H54 (cell line): Measurements from ENCODE around the gene PRAC1.

Experiments
- DNase-seq: peaks from one replicate; pipeline ENCODE4 v3.0.0; 2011; ENCODE audit warnings: low spot score, mixed read lengths; ENCODE audit not compliant: insufficient read length
- FAIRE-seq: peaks from 3 replicates; lab custom pipeline; 2011; peaks lifted over from hg19 to GRCh38; lab: Jason Lieb, UNC
- POLR2A ChIP-seq: IDR thresholded peaks from 2 replicates; pipeline ENCODE4 v1.6.1; 2011; ENCODE audit warnings: low read depth, mild to moderate bottlenecking, low read length

PRAC1 gene

DNA sequence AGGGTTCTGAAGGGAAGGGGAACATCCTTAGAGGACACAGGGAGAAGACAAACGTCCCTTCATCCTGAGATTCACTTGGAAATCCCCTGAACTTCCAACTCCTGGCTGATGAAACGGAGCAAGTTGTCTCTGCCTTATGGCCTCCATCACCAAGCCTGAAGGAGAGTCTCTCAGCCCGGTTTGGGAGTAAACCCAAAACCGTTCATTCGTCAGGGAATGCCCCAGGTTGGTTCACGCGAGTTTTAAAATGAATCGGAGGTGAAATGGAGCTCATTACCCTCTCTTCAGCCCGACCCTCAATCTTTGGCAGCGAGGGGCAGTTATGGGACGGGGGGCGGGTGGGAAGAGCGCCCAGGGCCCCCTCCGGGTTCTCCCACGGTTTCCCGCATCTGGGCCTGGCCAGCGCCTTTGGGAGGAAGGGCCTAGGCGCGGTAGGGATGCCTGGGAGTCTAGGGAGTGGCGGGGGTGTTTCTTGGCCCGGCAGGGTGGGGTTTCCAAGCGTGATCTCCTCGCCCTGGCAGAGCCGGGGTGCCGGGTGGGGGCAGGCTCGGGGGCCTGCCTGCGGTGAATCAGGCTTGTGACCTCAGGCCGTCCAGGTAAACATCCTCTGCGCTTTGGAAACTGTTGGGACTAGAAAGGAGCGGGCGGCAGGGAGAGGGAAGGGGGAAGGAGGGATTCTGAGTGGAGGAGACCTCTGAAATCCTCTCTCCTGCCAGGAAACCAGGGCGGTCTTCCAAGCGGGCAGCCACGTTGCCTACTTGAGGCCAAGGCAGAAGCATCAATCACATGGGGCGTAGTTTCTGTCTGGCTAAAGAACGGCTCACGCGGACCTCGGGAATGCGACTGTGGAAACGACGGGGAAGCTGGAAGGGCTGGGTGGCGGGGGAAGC, 30.3 kb upstream of the PRAC1 start:
- no peak for TF ChIP-seq POLR2A
- no peak for FAIRE-seq
- DNase-seq: no peak

DNA sequence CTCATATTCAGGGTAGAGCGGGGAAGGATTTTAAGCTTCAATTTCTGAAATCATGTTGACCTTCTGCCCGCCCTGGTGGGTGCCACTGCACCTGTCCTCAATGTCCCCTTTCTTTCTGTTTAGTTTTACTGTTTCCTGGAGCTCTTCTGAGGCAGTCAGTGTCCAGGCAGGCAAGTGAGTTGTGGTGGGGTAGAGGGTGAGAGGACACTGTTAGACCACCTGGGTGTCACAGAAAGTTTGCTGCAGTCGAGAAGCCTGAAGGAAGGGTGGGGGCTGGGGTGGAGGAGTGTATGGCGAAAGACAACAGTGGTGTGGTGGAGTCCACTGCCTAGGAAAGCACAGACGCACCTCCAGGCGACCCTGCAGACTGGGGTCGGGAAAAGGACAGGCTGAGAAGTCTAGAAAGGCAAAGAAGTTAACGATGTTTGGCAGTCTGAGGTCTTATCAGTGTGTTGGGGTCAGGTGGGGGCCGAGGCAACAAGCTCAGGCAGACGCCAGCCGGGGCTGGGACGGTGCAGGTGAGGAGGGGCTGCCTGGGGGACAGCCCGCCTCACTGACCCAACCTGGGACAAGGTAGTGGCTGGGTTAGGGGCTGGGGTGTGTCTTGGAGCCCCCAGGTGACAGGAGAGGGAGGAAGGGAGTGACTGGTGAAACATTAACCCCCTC, 29.5 kb upstream of the PRAC1 start:
- TF ChIP-seq POLR2A: no peak
- no peak for FAIRE-seq
- no peak for DNase-seq

DNA sequence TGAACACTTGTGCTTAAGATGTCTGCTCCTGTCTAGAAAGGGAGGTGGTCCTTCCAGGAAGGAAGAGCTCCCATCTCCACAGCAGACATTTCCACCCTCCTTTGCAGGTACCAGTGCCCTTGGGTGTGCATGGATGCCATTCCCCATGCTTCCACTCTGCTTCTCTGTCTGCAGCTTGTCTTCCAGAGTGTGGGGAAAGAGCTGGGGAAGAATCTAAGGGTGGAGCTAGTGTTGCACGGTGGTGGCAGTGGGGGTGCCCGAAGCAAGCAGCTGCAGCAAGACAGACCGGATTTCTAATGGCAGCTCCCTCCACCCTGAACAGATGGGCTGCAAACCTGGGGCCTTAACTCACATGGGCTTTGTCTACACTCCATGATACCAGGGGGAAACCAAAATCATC, 28.9 kb upstream of the PRAC1 start:
- no peak for TF ChIP-seq POLR2A
- no peak for FAIRE-seq
- no peak for DNase-seq

DNA sequence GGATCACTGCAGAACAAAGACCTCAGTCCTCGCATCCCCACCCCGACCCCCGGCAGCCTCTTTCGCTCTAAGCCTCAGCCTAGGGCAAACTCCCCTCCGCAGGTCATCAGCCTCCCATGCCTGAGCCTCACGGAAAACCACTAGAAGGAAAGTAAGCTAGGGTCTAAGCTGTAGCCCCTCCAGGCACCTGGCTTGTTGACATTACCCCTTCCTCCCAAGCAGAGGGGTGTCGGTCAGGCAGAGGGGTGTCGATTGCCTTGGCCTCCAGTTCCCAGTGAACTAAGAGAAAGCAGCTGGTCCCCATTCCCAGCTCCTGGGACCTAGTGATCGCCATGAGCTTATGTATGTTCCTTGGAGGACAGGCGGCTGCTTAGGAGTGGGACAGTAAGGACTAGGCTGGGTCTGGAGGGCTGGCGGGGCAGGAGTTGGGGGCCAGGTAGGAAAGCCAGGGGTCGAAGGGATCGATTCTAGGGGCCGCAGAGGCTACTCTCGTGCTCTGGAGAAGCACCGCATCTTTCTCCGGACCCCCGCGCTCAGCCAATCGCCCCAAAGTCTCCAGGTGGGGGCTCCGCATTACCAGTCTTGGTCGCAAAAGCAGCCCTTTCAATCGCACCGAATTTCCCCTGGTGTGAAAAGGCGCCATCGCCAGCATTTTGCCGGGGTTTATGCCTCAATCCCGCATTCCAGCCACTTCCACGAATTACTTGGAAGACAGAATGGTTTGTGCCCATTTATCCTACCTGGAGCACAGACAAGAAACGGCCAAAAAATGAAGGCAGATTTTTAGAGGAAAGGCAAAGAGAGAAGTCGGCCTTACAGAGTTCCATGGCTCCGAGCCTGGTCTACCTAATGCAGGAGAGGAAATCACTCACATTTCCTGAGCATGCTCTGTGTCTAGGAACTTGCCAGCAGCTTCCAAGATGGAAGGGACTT, 27.6 kb upstream of the PRAC1 start:
- FAIRE-seq (no peak), DNase-seq (no peak)
- TF ChIP-seq POLR2A: no peak

DNA sequence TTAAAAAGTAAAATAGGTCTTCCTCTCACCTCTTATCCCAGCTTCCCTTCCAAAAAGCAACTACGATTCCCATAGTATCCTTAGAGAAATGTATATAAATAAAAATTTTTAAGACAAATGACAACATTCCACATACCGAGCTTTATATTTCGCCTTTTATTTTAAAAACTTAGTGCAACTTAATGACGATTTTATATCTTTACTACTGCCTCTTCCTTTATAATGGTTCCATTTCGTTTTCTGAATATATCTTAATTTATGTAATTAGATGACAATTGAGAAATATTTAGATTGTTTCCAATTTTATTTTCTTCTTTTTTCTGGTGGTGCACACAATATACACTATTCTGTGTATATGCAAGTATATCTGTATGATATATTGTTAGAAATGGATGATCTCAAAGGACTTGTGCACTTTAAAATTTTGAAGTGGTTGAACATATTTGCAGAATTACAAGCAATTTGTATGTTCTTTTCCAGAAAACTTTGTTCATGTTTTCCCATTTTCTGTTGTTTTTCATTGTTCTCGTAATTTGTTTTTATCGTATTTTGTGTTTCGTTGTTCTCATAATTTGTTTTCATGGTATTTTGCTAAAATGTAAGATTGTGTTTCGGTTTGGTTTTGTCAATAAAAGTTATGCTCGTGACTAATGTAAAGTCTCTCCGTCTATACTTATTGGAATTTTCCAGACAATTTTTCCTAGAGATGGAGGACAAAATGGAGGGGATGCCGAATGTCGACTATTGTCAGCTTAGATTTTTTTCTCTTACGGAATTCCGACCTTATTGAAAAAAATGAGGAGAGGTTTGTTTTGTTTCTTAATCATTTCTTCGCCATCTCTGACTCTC, 26.6 kb upstream of the PRAC1 start:
- DNase-seq (no peak), FAIRE-seq (no peak)
- TF ChIP-seq POLR2A: no peak

DNA sequence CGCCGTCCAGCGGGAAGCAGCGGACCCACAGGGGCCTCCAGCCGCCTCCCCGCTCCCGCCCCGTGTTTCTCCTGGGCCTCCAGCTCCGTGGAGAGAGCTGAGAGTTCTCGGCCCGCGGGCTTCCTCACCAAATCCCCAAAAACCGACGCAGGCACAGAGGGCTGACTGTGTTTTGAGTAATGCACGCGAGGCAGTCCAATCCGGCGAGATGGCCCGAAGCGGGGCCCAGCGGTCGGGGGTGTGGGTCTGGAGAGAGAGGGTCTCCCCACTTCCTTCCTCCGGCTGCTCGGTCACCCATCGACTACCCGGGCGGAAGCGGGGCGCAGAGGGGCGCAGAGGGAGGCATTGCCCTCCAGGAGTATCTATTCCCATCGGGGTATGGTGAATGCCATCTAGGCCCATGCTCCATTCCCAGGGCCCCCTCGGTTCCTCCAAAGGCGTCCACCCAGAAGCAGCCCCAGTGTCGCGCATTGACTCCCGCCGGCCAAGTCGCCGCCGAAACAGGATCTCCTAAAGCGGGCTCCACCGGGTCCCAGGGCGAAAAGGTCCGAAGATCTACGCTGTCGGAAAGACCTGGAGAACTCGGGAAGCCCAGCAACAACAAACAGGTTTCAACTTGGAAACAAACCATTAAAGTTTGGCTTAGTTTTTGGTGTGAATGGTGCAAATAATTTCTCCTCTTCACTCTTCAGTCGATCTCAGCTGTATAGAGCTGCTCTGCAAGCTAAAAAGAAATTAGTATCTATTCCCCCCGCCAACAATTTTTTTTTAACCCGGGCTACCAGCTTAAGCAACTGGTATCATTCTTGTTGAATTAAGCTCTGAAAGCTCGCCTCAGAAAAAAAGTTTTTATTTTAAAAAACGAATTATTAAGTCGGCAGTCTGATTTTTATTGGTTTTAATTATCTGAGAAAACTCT, 25.4 kb upstream of the PRAC1 start:
- FAIRE-seq (no peak), DNase-seq (no peak)

DNA sequence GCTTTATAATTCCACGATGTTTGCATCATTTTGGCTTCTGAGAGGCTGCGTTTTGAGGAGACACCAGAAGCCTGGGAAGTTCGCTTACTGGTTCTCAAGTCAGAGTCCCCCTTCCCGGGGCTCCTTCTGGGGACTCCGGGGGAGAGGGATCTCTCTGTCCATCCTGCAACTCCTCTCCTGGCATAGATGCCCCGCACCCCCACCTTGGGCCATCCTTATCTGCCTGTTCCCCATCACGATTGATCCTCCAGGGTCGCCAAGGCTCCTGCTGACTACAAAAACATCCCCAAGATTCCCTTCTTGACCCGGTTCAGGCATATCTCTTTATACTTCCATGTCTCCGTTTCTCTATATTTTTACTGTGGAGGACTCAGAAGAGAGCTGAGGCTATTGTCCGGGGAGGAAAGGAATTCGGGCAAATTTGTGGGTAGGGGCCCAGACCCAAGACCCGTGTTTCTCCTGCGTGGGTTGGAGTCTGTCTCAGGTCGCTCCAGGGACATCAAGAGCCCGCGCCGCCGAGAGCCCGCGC, 24.7 kb upstream of the PRAC1 start:
- no peak for TF ChIP-seq POLR2A
- DNase-seq: no peak
- no peak for FAIRE-seq

More for the DNA sequence above, 25.4 kb upstream of the PRAC1 start:
- no peak for TF ChIP-seq POLR2A

DNA sequence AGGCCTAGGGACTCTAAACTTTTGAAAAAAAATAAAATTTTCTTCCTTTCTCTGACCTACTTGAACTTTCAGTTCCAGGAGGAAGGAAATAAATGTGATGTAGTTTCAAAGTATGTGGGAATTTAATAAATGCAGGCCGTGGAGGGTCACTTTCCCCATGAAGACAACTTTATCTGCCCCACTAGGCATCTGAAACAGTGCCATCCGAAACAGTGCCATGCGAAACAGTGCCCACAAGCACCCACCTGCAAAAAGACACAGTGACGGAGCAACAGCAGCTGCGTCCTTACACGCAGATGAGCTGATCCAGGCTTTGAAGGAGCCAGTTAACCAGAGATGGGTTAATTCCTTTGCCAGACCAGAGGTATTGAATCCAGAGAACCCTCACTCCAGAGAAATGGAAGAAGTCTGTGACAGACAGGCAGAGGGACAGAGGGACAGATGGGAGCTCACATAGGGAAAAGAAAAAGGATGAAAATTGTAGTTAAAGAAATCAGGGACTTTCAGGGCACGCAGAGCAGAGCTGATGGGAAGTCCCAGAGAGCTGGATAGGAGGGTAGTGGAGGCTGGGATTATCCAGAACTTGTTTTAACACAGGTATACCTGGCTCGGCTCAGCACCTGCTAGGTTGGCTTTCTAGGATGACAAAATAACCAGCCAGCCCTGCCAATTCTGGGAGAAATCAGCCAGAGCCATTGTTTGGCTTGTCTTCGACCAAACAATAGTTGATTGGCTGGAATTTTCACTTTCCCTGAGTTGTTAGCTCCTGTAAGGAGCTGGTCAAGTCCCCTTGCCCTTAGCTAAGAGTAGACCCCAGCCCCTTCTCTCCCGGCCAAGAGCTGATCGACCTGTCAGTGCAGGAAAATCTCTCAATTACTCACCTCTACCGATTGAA, 23.3 kb upstream of the PRAC1 start:
- FAIRE-seq: no peak
- no peak for TF ChIP-seq POLR2A
- DNase-seq: no peak

DNA sequence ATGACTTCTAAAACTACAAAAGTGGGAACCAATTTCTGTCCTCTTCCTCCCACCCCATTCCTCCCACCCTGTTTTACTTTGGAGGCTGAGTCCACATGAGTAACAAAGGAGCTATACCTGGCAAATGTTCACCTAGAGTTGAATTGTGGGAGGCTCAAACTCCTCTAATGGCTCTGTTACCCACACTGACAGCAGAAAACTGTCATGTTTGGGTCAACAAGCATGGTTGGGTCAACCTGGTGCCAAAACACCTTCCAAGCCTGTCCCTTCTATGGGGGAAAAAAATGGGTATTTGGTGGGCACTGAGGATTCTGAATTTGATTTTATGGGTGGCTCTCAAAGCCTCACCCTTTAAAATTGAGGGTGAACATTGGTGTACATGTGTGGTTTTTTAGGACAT, 18.2 kb upstream of the PRAC1 start:
- no peak for DNase-seq
- FAIRE-seq: no peak

DNA sequence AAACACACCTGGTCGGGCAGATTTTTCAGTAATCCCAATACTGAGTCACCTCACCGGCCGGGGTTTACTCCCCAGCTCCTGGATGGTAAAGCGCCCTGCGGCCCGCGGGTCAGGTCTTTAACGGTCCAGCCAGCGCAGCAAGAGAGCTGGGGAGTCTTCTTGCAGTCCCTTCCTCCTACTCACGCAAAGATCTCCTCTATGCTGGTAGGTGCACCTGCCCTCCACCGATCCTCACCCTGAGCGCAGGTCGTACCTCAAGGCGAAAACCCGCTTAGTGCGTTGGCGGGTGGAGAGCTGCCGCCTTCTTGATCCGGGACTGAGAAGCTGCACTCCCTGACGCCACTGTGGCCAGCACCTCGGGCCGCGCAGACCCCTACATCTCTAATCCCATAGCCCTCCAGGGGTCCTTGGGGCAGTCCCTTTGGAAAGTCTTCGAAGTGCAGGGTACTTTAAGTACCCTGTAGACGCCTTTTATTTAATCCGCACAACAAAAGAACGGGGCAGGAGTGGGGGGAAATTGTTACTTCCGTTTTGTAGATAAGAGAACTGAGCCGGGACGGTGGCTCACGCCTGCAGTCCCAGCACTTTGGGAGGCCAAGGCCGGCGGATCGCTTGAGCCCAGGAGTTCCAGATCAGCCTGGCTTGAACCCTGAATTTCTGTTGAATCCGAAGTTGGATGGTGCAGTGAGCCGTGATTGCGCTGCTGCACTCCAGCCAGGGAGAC, 16.6 kb upstream of the PRAC1 start:
- no peak for TF ChIP-seq POLR2A
- DNase-seq: no peak
- FAIRE-seq: no peak

More for the DNA sequence above, 18.2 kb upstream of the PRAC1 start:
- no peak for TF ChIP-seq POLR2A
